Femur (tissue), 1 donor: ENCODE results near the gene RASL11B.

ENCODE experiments used
- DNase-seq: peaks from one replicate; pipeline ENCODE4 v3.0.0-alpha.2; 2017

Gene RASL11B

GRCh38 chr4:52876069-52876468 is 14.0 kb downstream of the RASL11B start:
- DNase-seq = no peak

- no peak for DNase-seq
Observed at GRCh38 chr4:52877036-52877435, 14.9 kb downstream of the RASL11B start.

GRCh38 chr4:52877694-52878093 is 15.6 kb downstream of the RASL11B start:
- no peak for DNase-seq

- no peak for DNase-seq
Observed at GRCh38 chr4:52879471-52879870, 17.4 kb downstream of the RASL11B start.

- DNase-seq = no peak
Observed at GRCh38 chr4:52880994-52881393, 18.9 kb downstream of the RASL11B start.

GRCh38 chr4:52883183-52883621 is 21.1 kb downstream of the RASL11B start:
- DNase-seq = no peak

- no peak for DNase-seq
Observed at GRCh38 chr4:52883707-52884669, 21.9 kb downstream of the RASL11B start.

- DNase-seq = no peak
Observed at GRCh38 chr4:52884994-52885393, 22.9 kb downstream of the RASL11B start.

- no peak for DNase-seq
Observed at GRCh38 chr4:52889354-52889753, 27.2 kb downstream of the RASL11B start.

GRCh38 chr4:52889778-52890520 is 27.8 kb downstream of the RASL11B start:
- no peak for DNase-seq

- DNase-seq = no peak
Observed at GRCh38 chr4:52890521-52890791, 28.3 kb downstream of the RASL11B start.

GRCh38 chr4:52891743-52892142 is 29.6 kb downstream of the RASL11B start:
- no peak for DNase-seq

GRCh38 chr4:52892880-52893279 is 30.8 kb downstream of the RASL11B start:
- no peak for DNase-seq

- DNase-seq = peak; percentile 37
Observed at GRCh38 chr4:52894443-52894842, 32.3 kb downstream of the RASL11B start.

GRCh38 chr4:52903273-52903672 is 41.2 kb downstream of the RASL11B start:
- no peak for DNase-seq

- no peak for DNase-seq
Observed at GRCh38 chr4:52904421-52904820, 42.3 kb downstream of the RASL11B start.

- DNase-seq = no peak
Observed at GRCh38 chr4:52907510-52907909, 45.4 kb downstream of the RASL11B start.

- no peak for DNase-seq
Observed at GRCh38 chr4:52910115-52910514, 48.0 kb downstream of the RASL11B start.

GRCh38 chr4:52911684-52912294 is 49.7 kb downstream of the RASL11B start:
- peak; percentile 48 for DNase-seq

- no peak for DNase-seq
Observed at GRCh38 chr4:52912608-52913007, 50.5 kb downstream of the RASL11B start.

GRCh38 chr4:52914051-52914605 is 52.0 kb downstream of the RASL11B start:
- no peak for DNase-seq

- no peak for DNase-seq
Observed at GRCh38 chr4:52915191-52915590, 53.1 kb downstream of the RASL11B start.

GRCh38 chr4:52915730-52916300 is 53.7 kb downstream of the RASL11B start:
- no peak for DNase-seq
